Measurements from ENCODE around the gene PEX5.

Gene PEX5

DNA sequence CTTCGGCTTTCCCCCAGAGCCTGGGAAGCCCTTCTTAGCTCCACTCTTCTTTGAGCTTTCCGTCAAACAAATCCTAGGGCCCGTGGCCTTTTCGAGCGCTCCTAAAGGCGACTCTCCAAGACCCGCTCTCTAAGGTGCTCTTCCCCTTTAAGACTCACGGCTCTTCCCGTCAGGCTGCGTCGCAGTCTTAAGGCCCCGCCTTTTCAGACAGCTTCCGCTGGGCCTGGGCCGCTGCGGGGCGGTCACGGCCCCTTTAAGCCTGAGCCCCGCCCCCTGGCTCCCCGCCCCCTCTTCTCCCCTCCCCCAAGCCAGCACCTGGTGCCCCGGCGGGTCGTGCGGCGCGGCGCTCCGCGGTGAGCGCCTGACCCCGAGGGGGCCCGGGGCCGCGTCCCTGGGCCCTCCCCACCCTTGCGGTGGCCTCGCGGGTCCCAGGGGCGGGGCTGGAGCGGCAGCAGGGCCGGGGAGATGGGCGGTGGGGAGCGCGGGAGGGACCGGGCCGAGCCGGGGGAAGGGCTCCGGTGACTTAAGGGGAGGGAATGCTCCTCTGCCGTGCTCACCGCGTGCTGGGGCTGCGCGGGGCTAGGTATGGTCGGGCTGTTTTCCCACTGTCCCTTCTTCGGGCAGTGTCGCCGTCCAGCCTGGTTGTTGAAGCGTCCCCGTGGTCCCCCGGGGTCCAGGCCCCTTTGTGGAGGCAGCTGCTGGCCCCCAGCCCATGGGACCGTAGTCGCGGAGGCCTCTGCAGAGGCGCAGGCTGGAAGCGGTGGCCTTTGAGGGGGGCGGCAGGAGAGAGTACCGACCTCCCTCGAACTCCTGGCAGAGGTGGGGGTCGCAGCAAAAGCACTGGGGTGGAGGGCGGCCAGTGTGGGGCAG, at the start of gene PEX5:
TSS of gene PEX5 (plus strand) at position 289 of the 870 bp plus-strand sequence. CDS start 692 bp downstream, outside the sequence.
- peak; percentile 81 to 84 for DNase-seq

DNA sequence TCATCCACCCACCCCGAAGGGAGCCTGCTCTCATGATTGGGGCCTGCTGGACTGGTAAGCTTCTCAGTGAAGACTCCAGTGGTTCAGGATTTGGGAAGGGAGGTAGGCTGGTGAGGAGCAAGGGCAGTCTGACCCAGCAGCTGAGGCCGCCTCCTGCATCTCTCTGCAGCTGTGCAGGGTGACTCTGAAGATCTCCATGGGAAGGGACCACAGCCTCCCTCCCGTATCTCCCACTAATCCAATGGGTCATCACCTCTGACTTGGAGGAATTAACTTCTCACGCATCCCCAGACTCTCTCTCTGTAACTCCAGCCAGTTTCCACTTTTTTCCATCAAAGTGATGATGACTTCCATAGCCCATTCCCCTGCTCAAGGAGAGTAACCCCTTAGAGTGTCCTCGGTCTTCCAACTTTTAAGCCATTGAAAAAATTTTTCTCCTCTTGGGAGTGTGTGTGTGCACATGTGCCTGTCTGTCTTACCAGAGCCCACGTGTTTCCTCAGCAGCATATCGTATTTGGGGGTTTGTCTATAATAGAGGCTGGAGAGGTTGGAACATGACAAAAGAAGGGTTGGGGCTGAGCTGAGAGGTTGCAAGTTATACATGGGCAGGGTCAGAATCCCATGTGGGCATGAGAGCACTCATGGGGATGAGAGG, 48.0 kb upstream of the PEX5 start:
- no peak for DNase-seq

DNA sequence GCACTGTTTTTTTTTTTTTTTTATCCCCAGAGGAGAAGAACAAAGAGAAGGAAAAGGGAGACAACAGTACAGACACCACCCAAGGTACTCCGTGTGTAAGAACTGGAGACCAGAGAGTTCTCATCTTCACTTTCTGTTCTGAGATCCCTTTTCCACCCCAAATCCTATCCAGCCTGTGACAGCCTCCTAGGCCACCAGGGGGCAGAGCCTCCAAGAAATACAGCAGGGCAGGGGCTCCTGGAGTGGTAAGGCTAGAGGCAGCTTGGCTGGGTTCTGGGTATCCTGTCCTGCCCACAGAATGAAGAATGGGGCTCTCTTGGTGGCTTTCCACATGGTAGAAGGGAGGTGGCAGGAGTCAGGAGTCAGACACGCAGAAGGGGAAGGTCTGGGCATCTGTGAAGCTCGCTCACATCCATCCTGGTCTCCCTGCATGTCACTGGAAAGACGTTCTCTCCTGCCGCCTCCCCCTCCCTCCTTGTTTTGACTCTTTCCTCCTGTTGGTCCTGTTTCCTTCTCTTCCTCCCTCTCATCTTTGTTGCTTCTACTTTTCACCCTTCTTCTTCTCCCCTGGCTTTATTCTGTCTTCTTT, 47.3 kb upstream of the PEX5 start:
- DNase-seq = peak; percentile 34 to 62

DNA sequence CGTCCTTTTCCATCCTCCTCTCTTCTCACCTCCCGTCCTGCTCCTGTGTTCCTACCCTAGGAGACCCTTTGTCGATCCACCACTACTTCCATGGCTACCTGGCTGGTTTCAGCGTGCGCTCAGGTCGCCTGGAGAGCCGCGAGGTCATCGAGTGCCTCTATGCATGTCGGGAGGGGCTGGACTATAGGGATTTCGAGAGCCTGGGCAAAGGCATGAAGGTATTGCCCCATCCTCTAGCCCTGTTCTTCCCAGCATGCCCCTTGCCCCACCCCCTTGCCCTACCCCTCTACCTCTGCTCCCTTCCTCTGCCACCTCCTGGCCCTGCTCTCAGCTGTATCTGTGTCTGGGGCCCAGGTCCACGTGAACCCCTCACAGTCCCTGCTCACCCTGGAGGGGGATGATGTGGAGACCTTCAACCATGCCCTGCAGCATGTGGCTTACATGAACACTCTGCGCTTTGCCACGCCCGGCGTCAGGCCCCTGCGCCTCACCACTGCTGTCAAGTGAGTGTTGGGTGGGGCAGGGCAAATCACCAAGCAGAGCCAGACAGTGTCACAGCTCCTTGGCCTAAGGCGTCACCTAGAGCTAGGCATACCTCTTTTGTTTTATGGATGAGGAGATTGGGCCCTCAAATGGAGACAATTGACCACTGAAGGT, 46.5 kb upstream of the PEX5 start:
- no peak for DNase-seq

DNA sequence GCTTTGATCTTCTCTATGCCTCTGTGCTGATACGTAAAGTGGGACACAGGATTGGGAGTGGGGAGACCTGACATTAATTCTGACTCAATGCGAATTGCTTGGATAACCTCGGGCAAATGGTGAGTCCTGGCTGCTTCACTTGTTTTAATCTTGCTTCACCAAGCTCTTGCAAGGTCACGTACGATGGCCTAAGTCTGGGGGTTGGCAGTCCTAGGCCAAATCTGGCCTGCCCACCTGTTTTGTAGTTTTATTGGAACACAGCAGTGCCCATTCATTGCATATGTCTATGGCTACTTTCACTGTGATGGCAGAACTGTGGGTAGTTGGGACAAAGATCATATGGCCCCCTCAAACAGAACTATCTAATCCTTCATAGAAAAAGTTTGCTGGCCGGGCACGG, 45.9 kb upstream of the PEX5 start:
- DNase-seq = no peak

DNA sequence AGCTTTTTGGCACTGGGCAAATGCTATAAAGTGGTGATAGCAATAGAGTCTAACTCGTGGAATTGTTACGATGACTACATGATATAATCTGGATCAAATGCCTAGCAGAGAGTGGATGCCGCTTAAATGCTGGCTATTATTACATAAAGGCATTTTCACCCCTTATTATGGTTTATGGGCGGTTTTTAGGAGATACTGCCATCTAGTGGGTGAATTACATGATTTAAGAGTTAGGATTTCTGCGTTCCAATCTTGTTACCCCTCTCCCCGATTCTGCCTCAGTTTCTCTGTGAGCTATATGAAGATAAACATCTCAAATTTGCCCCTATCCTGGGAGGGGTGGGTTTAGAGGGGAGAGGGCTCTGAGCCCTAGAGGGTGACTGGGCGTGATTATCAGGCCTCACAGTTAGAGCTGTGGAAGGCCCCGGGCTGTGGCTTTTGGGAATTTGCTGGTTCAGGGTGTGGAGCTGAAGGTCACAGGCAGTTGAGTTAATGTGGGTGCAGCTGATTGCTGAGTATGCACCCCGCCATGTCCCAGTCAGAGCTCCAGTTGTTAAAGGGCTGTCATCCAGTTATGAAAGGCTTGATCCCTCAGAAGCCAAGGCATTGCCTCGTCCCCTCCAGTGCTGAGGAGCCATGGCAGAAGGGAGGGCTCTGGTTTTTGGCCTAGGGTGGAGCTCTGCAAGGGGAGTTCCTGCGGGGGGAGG, 44.9 kb upstream of the PEX5 start:
- peak; percentile 38 to 43 for DNase-seq

DNA sequence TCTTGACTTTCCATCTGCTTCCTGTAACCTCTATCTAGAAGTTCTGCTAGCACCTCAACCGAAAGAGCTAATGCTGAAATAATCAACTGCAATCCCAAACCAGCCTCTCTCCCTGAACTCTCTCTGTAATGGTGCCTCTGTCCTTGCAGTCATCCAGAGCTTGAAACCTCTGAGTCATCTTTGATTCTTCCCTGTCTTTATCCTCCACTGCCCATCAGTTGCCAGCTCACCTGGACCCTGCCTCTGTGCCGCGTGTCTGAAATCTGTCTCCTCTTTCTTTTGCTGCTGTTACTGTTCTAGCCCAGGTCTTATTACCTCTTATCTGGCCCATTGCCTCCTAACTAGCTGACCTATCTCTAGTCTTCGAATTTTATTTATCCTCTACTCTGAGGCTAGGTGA, 43.8 kb upstream of the PEX5 start:
- no peak for DNase-seq

DNA sequence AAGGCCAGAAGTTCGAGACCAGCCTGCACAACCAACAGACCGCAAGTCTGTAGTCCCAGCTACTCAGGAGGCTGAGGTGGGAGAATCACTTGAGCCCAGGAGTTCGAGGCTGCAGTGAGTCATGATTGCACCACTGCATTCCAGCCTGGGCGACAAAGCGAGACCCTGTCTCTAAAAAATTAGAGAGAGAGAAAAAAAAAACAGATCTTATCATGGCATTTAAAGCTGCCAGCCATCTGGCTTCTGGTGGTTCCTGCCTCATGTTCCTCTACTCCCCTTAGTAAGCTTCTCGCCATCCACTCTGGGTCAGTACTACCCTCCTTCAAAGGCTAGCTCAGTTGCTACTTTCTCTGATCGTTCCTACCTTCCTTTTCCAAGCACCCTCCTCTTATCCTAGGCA, 43.3 kb upstream of the PEX5 start:
- DNase-seq = no peak

DNA sequence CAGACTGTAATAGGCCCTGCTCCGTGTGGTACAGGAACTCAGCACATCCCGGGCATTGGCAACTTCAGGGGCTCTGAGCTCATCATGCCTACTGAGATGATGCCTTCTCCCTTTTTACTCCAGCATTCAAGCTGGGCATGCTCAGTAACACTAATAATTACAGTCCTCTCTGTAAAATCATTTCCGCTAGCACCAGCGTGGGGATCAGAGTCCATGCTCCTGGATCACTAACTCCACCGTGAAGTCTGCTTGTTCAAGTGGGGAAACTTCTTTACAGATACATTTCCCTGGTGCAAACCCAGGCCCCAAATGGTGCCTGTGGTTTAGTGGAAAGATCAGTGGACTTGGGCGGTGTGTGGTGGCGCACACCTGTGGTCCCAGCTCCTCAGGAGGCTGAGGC, 42.6 kb upstream of the PEX5 start:
- no peak for DNase-seq

DNA sequence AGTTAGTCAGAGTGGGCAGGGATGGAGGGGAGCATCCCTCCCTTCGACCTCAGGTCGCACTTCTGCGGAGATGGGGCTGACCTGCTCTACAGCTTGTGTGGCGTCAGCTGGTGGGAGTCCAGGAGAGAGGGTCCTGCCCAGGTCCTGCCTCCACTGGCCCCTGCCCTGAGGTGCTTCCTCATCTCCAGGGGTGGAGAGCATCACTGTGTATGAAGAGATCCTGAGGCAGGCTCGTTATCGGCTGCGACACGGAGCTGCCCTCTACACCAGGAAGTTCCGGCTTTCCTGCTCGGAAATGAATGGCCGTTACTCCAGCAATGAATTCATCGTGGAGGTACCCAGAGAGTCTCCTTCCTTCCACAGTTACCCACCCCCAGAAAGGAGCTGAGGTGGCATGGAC, 39.1 kb upstream of the PEX5 start:
- no peak for DNase-seq

DNA sequence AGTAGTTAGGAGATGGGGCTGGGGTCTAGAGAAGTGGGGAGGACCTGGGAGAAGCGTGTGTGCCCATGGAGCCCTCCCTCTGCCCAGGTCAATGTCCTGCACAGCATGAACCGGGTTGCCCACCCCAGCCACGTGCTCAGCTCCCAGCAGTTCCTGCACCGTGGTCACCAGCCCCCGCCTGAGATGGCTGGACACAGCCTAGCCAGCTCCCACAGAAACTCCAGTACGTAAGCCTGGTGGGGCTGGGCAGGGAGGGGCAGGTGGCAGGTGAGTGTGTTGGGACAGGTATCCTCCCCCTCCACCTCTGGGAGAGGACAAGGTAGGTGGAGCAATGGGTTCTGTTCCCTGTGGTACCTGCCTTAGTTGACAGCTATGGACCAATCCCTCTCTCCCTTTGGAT, 38.6 kb upstream of the PEX5 start:
- DNase-seq = no peak

DNA sequence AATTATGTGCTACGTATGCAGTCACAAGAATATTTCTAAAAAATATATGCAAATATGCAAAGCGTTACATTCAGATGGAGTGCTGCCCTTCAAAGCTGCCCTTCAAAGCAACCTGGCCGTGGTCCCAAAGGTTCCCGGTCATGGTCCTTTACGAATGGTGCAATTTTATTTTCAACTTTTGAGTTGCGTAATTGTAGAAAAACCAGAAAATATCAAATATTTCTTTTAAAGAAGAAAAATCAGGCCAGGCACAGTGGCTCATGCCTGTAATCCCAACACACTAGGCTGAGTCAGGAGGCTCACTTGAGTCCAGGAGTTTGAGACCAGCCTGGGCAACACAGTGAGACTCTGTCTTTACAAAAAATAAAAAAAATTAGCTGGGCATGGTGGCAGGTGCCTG, 38.0 kb upstream of the PEX5 start:
- no peak for DNase-seq

DNA sequence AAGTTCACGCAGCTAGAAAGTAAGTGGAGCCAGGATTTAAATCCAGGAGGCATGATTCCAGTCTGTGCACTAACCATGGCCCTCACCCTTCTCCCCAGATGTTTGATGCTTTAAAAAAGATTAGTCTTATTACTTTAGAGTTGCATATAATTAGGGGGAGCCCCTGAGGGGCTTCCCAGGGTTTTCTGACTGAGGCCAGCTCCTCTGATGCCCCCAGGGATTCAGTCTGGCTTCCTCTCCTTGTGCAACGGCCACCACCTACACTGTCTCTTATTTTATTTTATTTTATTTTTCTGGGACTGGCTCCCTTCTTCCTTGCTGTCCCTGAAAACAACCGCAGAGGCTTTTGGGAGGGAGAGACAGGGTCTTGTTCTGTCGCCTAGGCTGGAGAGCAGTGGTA, 36.7 kb upstream of the PEX5 start:
- no peak for DNase-seq

DNA sequence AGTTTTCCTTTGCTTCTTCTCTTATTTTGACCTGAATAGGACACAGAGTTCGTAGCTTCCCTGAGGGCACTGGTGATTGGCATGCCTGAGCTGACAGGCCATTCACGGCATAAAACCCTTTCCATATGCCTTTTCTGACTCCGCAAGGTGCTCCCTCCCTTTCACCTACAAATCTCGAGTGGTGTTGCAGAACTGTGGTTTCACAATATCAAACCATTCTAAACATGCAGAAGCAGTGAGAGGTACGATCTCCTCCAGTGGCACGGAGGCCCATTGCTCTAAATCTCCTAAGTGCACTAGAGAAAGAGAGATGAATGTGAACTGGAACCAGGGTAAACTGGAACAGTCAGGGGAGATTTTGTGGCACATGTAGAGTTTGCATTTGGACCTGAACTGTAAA, 35.4 kb upstream of the PEX5 start:
- no peak for DNase-seq

DNA sequence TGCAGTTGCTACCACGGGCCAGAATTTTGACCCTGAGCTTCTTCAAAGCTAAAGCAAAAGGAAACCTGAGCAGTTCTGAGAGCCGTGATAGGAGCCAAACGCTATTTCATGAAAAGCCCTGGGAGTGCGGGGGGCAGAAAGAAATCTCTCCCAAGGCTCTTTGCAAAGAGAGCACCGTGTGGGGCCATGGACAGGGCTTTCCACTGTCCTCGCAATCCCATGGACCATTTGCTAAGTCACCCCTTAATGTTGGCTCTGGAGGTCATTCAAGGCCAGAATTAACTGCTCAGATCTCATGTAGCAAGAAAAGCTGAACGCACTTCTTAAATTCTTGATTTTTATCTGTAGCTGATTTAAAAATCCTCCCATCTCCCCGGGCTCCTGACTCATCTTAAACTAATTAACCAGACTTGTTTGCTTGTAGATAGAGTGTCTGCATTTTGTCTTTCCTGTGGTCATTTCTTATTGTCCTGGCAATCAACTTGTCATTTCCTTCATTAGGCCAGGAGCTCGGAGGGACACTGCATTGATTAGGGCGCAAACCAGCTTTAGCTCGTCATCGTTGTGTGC, 34.5 kb upstream of the PEX5 start:
- DNase-seq = no peak

DNA sequence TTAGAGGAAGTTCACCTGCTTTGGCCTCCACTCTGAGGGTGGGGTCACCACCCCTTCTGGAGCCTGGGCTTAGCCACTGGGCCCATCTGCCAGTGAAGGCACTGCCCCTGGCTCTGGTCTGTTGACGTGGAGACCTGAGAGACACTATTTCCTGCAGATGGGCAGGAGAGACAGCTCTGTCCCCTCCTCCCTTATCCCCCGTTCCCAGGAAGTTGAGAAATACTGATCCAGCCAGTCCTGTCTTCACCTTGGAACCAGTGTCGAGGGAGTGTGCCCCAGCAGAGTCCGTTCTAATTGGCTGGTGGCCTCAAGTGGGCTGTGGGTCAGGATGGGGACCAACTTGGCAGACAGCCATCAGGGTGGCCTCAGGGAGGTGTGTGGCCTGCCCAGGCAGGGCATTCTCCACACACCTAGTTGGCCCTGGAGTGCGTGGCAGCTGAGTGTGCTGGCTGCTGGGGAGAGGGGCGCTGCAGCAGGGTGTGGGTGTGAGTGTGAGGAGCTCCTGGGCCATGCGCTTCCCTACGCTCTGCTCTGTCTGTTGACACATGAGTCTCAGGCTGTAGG, 33.9 kb upstream of the PEX5 start:
- no peak for DNase-seq

DNA sequence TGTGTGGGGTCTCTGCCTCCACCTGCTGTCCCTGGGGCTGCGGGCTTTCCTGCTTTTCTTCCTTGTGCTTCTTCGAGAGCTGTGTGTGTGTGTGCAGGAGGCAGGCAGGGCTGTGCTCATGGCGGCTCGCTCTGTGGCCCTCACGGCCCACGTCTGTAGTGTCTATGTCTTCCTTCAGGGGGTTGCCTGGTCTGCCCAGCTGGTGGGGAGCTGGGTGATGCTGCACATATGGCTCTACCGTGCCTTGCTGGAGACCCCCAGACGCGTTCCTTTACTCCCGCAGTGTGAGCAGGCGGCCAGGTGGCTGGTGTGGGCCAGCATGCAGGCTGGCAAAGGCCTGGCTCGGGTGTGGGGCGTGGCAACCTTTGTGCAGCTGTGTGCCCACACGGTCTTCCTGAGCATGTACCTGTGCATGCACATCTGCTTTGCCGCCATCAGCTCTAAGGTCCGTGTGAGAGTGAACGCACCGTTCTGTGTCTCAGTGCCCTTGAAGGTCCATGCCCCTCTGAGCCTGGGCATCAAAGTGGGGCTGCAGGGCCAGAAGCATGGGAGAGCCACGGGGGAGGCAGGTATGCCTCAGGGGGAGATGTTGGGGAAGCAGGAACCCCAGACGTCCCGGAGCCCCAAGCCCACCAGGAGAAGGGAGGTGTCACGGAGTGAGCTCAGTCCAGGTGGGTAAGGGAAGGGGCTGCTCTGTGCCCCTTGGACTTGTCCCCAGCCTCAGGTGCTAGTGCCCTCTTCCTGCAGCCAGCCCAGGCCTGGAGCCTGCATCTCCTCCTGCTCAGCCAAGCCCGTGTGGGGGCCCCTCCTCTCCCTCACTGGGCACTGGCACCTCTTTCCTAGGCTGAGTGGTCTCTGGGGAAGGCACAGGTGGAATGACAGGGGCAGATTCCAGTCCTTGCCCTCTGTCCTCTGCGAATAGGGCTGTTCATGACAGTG, 33.0 kb upstream of the PEX5 start:
- no peak for DNase-seq

DNA sequence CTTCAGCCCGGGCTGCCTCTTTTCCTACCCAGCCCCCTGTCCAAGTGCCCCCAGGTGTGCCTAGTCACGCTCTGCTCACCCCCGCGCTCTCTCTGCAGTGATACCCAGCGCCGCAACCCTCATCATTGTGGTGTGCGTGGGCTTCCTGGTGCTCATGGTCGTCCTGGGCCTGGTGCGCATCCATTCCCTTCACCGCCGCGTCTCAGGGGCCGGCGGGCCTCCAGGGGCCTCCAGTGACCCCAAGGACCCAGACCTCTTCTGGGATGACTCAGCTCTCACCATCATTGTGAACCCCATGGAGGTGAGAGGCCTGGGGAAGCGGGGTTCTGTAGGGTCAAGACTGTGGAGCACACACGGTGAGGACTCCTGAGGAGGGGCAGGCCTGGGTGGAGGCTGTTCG, 32.1 kb upstream of the PEX5 start:
- no peak for DNase-seq

DNA sequence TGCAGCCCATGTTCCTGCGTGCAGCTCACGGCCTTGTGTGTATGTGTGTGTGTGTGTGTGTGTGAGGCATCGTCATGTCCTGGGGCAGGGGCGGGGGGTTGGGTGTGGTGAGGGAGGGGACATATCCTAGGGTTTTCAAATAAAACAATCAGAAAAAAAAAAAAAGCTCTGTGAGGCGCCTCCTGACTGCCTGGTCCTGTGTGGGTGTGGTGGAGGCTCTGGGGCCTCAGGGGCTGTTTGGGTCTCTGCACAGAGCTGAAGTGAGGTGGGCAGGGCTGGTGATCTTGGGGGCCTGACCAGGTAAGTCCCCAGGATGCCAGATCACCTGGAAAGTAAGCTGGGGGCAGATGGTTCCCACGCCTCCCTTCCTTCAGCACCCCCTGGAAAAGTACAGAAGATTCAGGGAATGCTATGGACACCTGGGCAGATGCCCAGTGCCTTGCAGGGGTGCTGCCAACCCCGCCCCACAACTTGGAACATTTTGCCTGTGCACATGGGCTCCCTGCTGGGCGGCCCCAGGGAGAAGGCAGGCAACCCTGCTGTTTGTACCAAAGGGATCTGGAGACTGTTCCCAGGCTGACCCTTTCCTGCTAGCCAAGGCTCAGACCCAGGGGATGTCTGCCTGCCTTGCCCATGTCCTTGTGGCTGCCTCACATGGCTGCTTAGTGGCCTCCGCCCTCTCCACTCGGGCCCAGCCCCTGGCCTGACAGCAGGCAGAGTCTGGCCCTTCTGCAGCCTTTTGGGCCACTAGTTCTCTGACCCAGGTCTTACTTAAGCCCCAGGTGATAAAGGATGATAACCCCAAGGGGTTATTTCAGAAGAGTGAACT, 30.5 kb upstream of the PEX5 start:
- DNase-seq = no peak

DNA sequence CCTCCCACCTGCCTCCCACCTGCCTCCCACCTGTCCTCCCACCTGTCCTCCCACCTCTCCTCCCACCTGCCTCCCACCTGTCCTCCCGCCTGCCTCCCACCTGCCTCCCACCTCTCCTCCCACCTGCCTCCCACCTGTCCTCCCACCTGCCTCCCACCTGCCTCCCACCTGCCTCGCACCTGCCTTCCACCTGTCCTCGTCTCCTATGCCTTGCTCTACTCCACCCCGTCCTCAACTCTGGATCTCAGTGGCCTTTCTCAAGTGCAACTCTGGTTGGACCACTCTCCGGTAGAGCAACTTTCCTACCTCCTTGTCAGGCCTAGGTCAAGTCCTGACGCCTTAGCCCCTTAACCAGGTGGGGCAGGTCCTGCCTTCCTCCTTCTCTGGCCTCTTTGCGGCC, 29.3 kb upstream of the PEX5 start:
- DNase-seq = no peak
